ENCODE measurements around the gene SOCS3.

GRCh38 chr17:78406396-78406795 lies 46.5 kb upstream of the SOCS3 start:
- no peak for TF ChIP-seq CTCF (IDR thresholded peaks at IDR 0.05)
- TF ChIP-seq HOXA7 (CRISPR knock-in tag; IDR thresholded peaks at IDR 0.05), result no peak
- TF ChIP-seq RAD21 (conservative IDR thresholded peaks at IDR 0.05 in 1 of 2, IDR thresholded peaks at IDR 0.05 in 1 of 2), result no peak
- TF ChIP-seq JUNB (IDR thresholded peaks at IDR 0.05), result no peak
- no peak for TF ChIP-seq HDAC2 (IDR thresholded peaks at IDR 0.05)
- TF ChIP-seq POLR2A (IDR thresholded peaks at IDR 0.05; ENCODE audit: low read length), result no peak
- TF ChIP-seq HES2 (IDR thresholded peaks at IDR 0.05), result no peak
- TF ChIP-seq CBX8 (IDR thresholded peaks at IDR 0.05), result no peak
- no peak for TF ChIP-seq CEBPB (IDR thresholded peaks at IDR 0.05)
- TF ChIP-seq MYC (IDR thresholded peaks at IDR 0.05; ENCODE audit: borderline replicate concordance, low read length), result no peak

Data from A549 (cell line).